ENCODE results near the gene ZBTB20.

ZBTB20 gene

GRCh38 chr3:114428044-114428595, 719.0 kb downstream of the ZBTB20 start:
- H3K4me3 ChIP-seq (ENCODE audit: insufficient read depth in 1 of 2, low read depth in 1 of 2, low read length in 2 of 2): no peak overlapping the region
- H3K9me3 ChIP-seq (ENCODE audit: control insufficient read depth, low read length): no peaks in the 10 kb centered on the region
- H3K23ac ChIP-seq (ENCODE audit: low read length in 2 of 2): no peak overlapping the region
- H2AK5ac ChIP-seq (ENCODE audit: low read length, severe bottlenecking): no peak overlapping the region
- H2BK12ac ChIP-seq (ENCODE audit: low read length in 2 of 2): no peak overlapping the region
- DNase-seq: no peak
- no peak overlapping the region for H3K4ac ChIP-seq (ENCODE audit: low read depth in 1 of 2, low read length in 2 of 2)
- H3K9ac ChIP-seq (ENCODE audit: low read length): no peak overlapping the region
- H2AFZ ChIP-seq (ENCODE audit: low read depth, low read length): no peak overlapping the region
- H4K91ac ChIP-seq (ENCODE audit: low read length): no peak overlapping the region
- H3K36me3 ChIP-seq (ENCODE audit: control insufficient read depth in 1 of 2, insufficient read depth in 2 of 2, low read depth in 1 of 2, low read length in 2 of 2): no peaks in the 10 kb centered on the region
- WGBS: 78% methylated on average over 5 of the region's 5 CpGs
- H3K4me2 ChIP-seq (ENCODE audit: low read length, poor library complexity, severe bottlenecking): no peak overlapping the region
- no peak overlapping the region for H3K14ac ChIP-seq (ENCODE audit: low read length in 2 of 2)
- no peak overlapping the region for H2BK120ac ChIP-seq (ENCODE audit: low read depth, low read length)
- no peak overlapping the region for H2BK15ac ChIP-seq (ENCODE audit: low read depth, poor library complexity, severe bottlenecking)
- peaks cover 31% of the 10 kb centered on the region for H3K79me1 ChIP-seq (replicated peaks; ENCODE audit: low read length, poor library complexity, severe bottlenecking)
- H4K8ac ChIP-seq (ENCODE audit: low read length): no peak overlapping the region
- no peak overlapping the region for H2BK5ac ChIP-seq (ENCODE audit: low read depth, low read length, poor library complexity, severe bottlenecking)
- no peak overlapping the region for H3K18ac ChIP-seq (ENCODE audit: low read depth in 1 of 2, low read length in 2 of 2)
- H3K4me1 ChIP-seq (ENCODE audit: control insufficient read depth, insufficient read depth, low read depth, low read length): peaks cover 1% of the 10 kb centered on the region
- H3K27me3 ChIP-seq (ENCODE audit: control insufficient read depth in 1 of 2, insufficient read depth in 1 of 2, low read length in 2 of 2): no peaks in the 10 kb centered on the region
- no peak overlapping the region for H3K27ac ChIP-seq (ENCODE audit: low read length, poor library complexity, severe bottlenecking)

GRCh38 chr3:114427285-114428043, 719.6 kb downstream of the ZBTB20 start:
- no peak overlapping the region for H3K9ac ChIP-seq (ENCODE audit: low read length)
- H3K23ac ChIP-seq (ENCODE audit: low read length in 2 of 2): no peak overlapping the region
- DNase-seq: no peak
- no peak overlapping the region for H2BK12ac ChIP-seq (ENCODE audit: low read length in 2 of 2)
- H2BK5ac ChIP-seq (ENCODE audit: low read depth, low read length, poor library complexity, severe bottlenecking): no peak overlapping the region
- H3K18ac ChIP-seq (ENCODE audit: low read depth in 1 of 2, low read length in 2 of 2): no peak overlapping the region
- no peak overlapping the region for H2BK15ac ChIP-seq (ENCODE audit: low read depth, poor library complexity, severe bottlenecking)
- no peak overlapping the region for H2AK5ac ChIP-seq (ENCODE audit: low read length, severe bottlenecking)
- H3K27me3 ChIP-seq (ENCODE audit: control insufficient read depth in 1 of 2, insufficient read depth in 1 of 2, low read length in 2 of 2): no peaks in the 10 kb centered on the region
- H4K8ac ChIP-seq (ENCODE audit: low read length): no peak overlapping the region
- no peak overlapping the region for H2AFZ ChIP-seq (ENCODE audit: low read depth, low read length)
- no peak overlapping the region for H3K27ac ChIP-seq (ENCODE audit: low read length, poor library complexity, severe bottlenecking)
- 90% methylated on average over 8 of the region's 8 CpGs for WGBS
- H3K4me3 ChIP-seq (ENCODE audit: insufficient read depth in 1 of 2, low read depth in 1 of 2, low read length in 2 of 2): no peak overlapping the region
- no peak overlapping the region for H3K4me2 ChIP-seq (ENCODE audit: low read length, poor library complexity, severe bottlenecking)
- H3K4ac ChIP-seq (ENCODE audit: low read depth in 1 of 2, low read length in 2 of 2): no peak overlapping the region
- peaks cover 1% of the 10 kb centered on the region for H3K4me1 ChIP-seq (ENCODE audit: control insufficient read depth, insufficient read depth, low read depth, low read length)
- no peaks in the 10 kb centered on the region for H3K9me3 ChIP-seq (ENCODE audit: control insufficient read depth, low read length)
- H4K91ac ChIP-seq (ENCODE audit: low read length): no peak overlapping the region
- H3K14ac ChIP-seq (ENCODE audit: low read length in 2 of 2): no peak overlapping the region
- no peak overlapping the region for H2BK120ac ChIP-seq (ENCODE audit: low read depth, low read length)
- no peaks in the 10 kb centered on the region for H3K36me3 ChIP-seq (ENCODE audit: control insufficient read depth in 1 of 2, insufficient read depth in 2 of 2, low read depth in 1 of 2, low read length in 2 of 2)
- H3K79me1 ChIP-seq (replicated peaks; ENCODE audit: low read length, poor library complexity, severe bottlenecking): peaks cover 33% of the 10 kb centered on the region

- 77% methylated on average over 6 of the region's 8 CpGs for WGBS
- Histone ChIP-seq H2AK5ac (ENCODE audit: low read length, severe bottlenecking) (no peak overlapping the region), H3K27ac (ENCODE audit: low read length, poor library complexity, severe bottlenecking) (no peak overlapping the region), H2BK120ac (ENCODE audit: low read depth, low read length) (no peak overlapping the region), H3K18ac (ENCODE audit: low read depth in 1 of 2, low read length in 2 of 2) (no peak overlapping the region), H4K8ac (ENCODE audit: low read length) (no peak overlapping the region), H3K4me3 (ENCODE audit: insufficient read depth in 1 of 2, low read depth in 1 of 2, low read length in 2 of 2) (no peak overlapping the region), H3K23ac (ENCODE audit: low read length in 2 of 2) (no peak overlapping the region), H3K4me2 (ENCODE audit: low read length, poor library complexity, severe bottlenecking) (no peak overlapping the region), H3K4me1 (ENCODE audit: control insufficient read depth, insufficient read depth, low read depth, low read length) (no peaks in the 10 kb centered on the region), H3K9me3 (ENCODE audit: control insufficient read depth, low read length) (no peaks in the 10 kb centered on the region), H2AFZ (ENCODE audit: low read depth, low read length) (no peak overlapping the region), H2BK12ac (ENCODE audit: low read length in 2 of 2) (no peak overlapping the region), H4K91ac (ENCODE audit: low read length) (no peak overlapping the region), H3K14ac (ENCODE audit: low read length in 2 of 2) (no peak overlapping the region), H3K9ac (ENCODE audit: low read length) (no peak overlapping the region), H3K79me1 (replicated peaks; ENCODE audit: low read length, poor library complexity, severe bottlenecking) (peaks cover 27% of the 10 kb centered on the region), H3K4ac (ENCODE audit: low read depth in 1 of 2, low read length in 2 of 2) (no peak overlapping the region), H2BK15ac (ENCODE audit: low read depth, poor library complexity, severe bottlenecking) (no peak overlapping the region), H3K36me3 (ENCODE audit: control insufficient read depth in 1 of 2, insufficient read depth in 2 of 2, low read depth in 1 of 2, low read length in 2 of 2) (no peaks in the 10 kb centered on the region), H3K27me3 (ENCODE audit: control insufficient read depth in 1 of 2, insufficient read depth in 1 of 2, low read length in 2 of 2) (no peaks in the 10 kb centered on the region), H2BK5ac (ENCODE audit: low read depth, low read length, poor library complexity, severe bottlenecking) (no peak overlapping the region)
- DNase-seq: no peak
These were observed 722.8 kb downstream of the ZBTB20 start for GRCh38 chr3:114424337-114424736.

- H3K36me3 ChIP-seq (ENCODE audit: control insufficient read depth in 1 of 2, insufficient read depth in 2 of 2, low read depth in 1 of 2, low read length in 2 of 2): no peaks in the 10 kb centered on the region
- no peak overlapping the region for H4K8ac ChIP-seq (ENCODE audit: low read length)
- no peak overlapping the region for H2BK15ac ChIP-seq (ENCODE audit: low read depth, poor library complexity, severe bottlenecking)
- peaks cover 21% of the 10 kb centered on the region for H3K79me1 ChIP-seq (replicated peaks; ENCODE audit: low read length, poor library complexity, severe bottlenecking)
- H3K4me2 ChIP-seq (ENCODE audit: low read length, poor library complexity, severe bottlenecking): no peak overlapping the region
- no peaks in the 10 kb centered on the region for H3K27me3 ChIP-seq (ENCODE audit: control insufficient read depth in 1 of 2, insufficient read depth in 1 of 2, low read length in 2 of 2)
- no peak overlapping the region for H3K27ac ChIP-seq (ENCODE audit: low read length, poor library complexity, severe bottlenecking)
- no peak overlapping the region for H2AK5ac ChIP-seq (ENCODE audit: low read length, severe bottlenecking)
- H3K9ac ChIP-seq (ENCODE audit: low read length): no peak overlapping the region
- H3K14ac ChIP-seq (ENCODE audit: low read length in 2 of 2): no peak overlapping the region
- no peak overlapping the region for H3K4me3 ChIP-seq (ENCODE audit: insufficient read depth in 1 of 2, low read depth in 1 of 2, low read length in 2 of 2)
- H2BK12ac ChIP-seq (ENCODE audit: low read length in 2 of 2): no peak overlapping the region
- H2BK120ac ChIP-seq (ENCODE audit: low read depth, low read length): no peak overlapping the region
- H2AFZ ChIP-seq (ENCODE audit: low read depth, low read length): no peak overlapping the region
- H3K4ac ChIP-seq (ENCODE audit: low read depth in 1 of 2, low read length in 2 of 2): no peak overlapping the region
- H3K9me3 ChIP-seq (ENCODE audit: control insufficient read depth, low read length): no peaks in the 10 kb centered on the region
- no peak for DNase-seq
- 90% methylated on average over 6 of the region's 7 CpGs for WGBS
- H4K91ac ChIP-seq (ENCODE audit: low read length): no peak overlapping the region
- no peak overlapping the region for H2BK5ac ChIP-seq (ENCODE audit: low read depth, low read length, poor library complexity, severe bottlenecking)
- H3K18ac ChIP-seq (ENCODE audit: low read depth in 1 of 2, low read length in 2 of 2): no peak overlapping the region
- H3K23ac ChIP-seq (ENCODE audit: low read length in 2 of 2): no peak overlapping the region
- no peaks in the 10 kb centered on the region for H3K4me1 ChIP-seq (ENCODE audit: control insufficient read depth, insufficient read depth, low read depth, low read length)
These were observed 725.9 kb downstream of the ZBTB20 start for GRCh38 chr3:114421204-114421603.
